Tibial nerve (tissue), 3 donors: ENCODE measurements around the gene CDH13.

ENCODE experiments used
- CTCF ChIP-seq, 5 experiments: fragments of 200-600 bp in 3 of 5; fragments of 450-650 bp in 2 of 5; sonication (generic) in 3 of 5; IDR thresholded peaks; one replicate each; pipeline ENCODE4 v1.5.1; 2016 to 2019; ENCODE audit warnings: antibody characterized with exemption in 5 of 5, mild to moderate bottlenecking in 3 of 5, moderate library complexity in 2 of 5
- POLR2A ChIP-seq, 2 donors: fragments of 450-650 bp; IDR thresholded peaks; one replicate each; pipeline ENCODE4 v1.6.1; 2017; ENCODE audit warnings: antibody characterized with exemption in 2 of 2, mild to moderate bottlenecking in 2 of 2, moderate library complexity in 2 of 2

- no peak for TF ChIP-seq CTCF (IDR thresholded peaks at IDR 0.05)
- TF ChIP-seq POLR2A (IDR thresholded peaks at IDR 0.05): no peak
These were observed 14.5 kb upstream of the CDH13 start for GRCh38 chr16:82612263-82612662.
